Measurements from ENCODE around the gene FBN1.

The FBN1 gene

DNA sequence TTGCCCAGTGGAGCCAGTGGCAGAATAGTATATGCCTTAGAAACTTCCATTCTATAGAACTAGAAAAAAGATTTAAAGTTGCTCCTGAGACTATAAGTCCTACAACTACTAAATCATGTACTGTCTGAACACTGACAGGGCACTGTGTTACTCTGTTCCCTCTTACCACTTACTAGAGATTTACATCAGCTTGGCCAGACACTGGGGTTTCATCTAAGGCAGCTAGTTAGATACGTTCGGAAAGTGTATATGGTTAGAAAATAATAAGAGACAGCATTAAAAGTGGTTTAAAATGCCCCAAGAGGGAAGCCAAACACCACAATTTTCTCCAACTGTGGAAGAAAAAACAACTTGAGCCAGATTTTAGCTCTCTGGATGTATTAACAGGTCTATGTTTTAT lies 97.1 kb downstream of the FBN1 start:
- H3K23ac ChIP-seq (ENCODE audit: low read length in 2 of 2), result no peak overlapping the region
- no peak overlapping the region for H3K4me2 ChIP-seq (ENCODE audit: low read length, poor library complexity, severe bottlenecking)
- H3K9me3 ChIP-seq (ENCODE audit: control insufficient read depth, low read length), result no peaks in the 10 kb centered on the region
- H3K4ac ChIP-seq (ENCODE audit: low read depth in 1 of 2, low read length in 2 of 2), result no peak overlapping the region
- peak overlapping the region; percentile 65 for H3K9ac ChIP-seq (ENCODE audit: low read length)
- peak; percentile 38 for DNase-seq
- WGBS, result no CpG with 5 or more reads among the region's 2 CpGs
- peaks cover 3% of the 10 kb centered on the region for H3K4me1 ChIP-seq (ENCODE audit: control insufficient read depth, insufficient read depth, low read depth, low read length)
- H4K8ac ChIP-seq (ENCODE audit: low read length), result no peak overlapping the region
- no peak overlapping the region for H3K27ac ChIP-seq (ENCODE audit: low read length, poor library complexity, severe bottlenecking)
- H2BK12ac ChIP-seq (ENCODE audit: low read length in 2 of 2), result no peak overlapping the region
- no peak overlapping the region for H3K4me3 ChIP-seq (ENCODE audit: insufficient read depth in 1 of 2, low read depth in 1 of 2, low read length in 2 of 2)
- no peak overlapping the region for H3K18ac ChIP-seq (ENCODE audit: low read depth in 1 of 2, low read length in 2 of 2)
- H2AK5ac ChIP-seq (ENCODE audit: low read length, severe bottlenecking), result no peak overlapping the region
- no peaks in the 10 kb centered on the region for H3K27me3 ChIP-seq (ENCODE audit: control insufficient read depth in 1 of 2, insufficient read depth in 1 of 2, low read length in 2 of 2)
- H2BK15ac ChIP-seq (ENCODE audit: low read depth, poor library complexity, severe bottlenecking), result no peak overlapping the region
- peaks cover 30% of the 10 kb centered on the region for H3K79me1 ChIP-seq (replicated peaks; ENCODE audit: low read length, poor library complexity, severe bottlenecking)
- H2BK120ac ChIP-seq (ENCODE audit: low read depth, low read length), result no peak overlapping the region
- H4K91ac ChIP-seq (ENCODE audit: low read length), result no peak overlapping the region
- H3K36me3 ChIP-seq (ENCODE audit: control insufficient read depth in 1 of 2, insufficient read depth in 2 of 2, low read depth in 1 of 2, low read length in 2 of 2), result peaks cover 9 to 49% of the 10 kb centered on the region in 2 experiments
- H3K14ac ChIP-seq (ENCODE audit: low read length in 2 of 2), result no peak overlapping the region
- no peak overlapping the region for H2BK5ac ChIP-seq (ENCODE audit: low read depth, low read length, poor library complexity, severe bottlenecking)
- H2AFZ ChIP-seq (ENCODE audit: low read depth, low read length), result no peak overlapping the region

DNA sequence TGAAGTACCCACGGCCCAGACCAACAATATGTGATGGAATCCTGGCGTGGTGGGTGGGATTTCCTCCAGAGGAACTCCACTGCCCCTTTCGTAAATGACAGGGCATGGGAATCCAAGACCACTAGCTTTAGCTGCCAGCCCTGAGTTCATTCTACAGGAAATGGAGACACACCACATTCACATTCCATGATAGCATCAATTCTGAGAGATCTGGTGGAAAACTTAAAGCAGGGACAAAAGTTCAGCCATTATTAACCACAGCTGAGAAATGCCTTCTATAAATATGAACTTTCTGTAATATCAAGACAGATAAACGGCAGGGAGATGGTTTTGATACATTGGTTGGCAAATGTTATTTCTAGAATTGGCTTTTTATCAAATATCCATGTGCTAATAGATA lies 98.2 kb downstream of the FBN1 start:
- H4K8ac ChIP-seq (ENCODE audit: low read length), result peak overlapping the region; percentile 35
- no peak overlapping the region for H2BK120ac ChIP-seq (ENCODE audit: low read depth, low read length)
- H3K4me3 ChIP-seq (ENCODE audit: insufficient read depth in 1 of 2, low read depth in 1 of 2, low read length in 2 of 2), result no peak overlapping the region
- no peaks in the 10 kb centered on the region for H3K9me3 ChIP-seq (ENCODE audit: control insufficient read depth, low read length)
- H3K79me1 ChIP-seq (replicated peaks; ENCODE audit: low read length, poor library complexity, severe bottlenecking), result peaks cover 31% of the 10 kb centered on the region
- H3K27ac ChIP-seq (ENCODE audit: low read length, poor library complexity, severe bottlenecking), result peak overlapping the region; percentile 38
- no peak overlapping the region for H2BK15ac ChIP-seq (ENCODE audit: low read depth, poor library complexity, severe bottlenecking)
- no peak overlapping the region for H2BK5ac ChIP-seq (ENCODE audit: low read depth, low read length, poor library complexity, severe bottlenecking)
- DNase-seq, result peak; percentile 88
- no peak overlapping the region for H2AFZ ChIP-seq (ENCODE audit: low read depth, low read length)
- no peak overlapping the region for H3K23ac ChIP-seq (ENCODE audit: low read length in 2 of 2)
- no peak overlapping the region for H3K14ac ChIP-seq (ENCODE audit: low read length in 2 of 2)
- H2BK12ac ChIP-seq (ENCODE audit: low read length in 2 of 2), result peak overlapping the region; percentile 83 to 99
- no peak overlapping the region for H3K4me2 ChIP-seq (ENCODE audit: low read length, poor library complexity, severe bottlenecking)
- H3K36me3 ChIP-seq (ENCODE audit: control insufficient read depth in 1 of 2, insufficient read depth in 2 of 2, low read depth in 1 of 2, low read length in 2 of 2), result peaks cover 9 to 56% of the 10 kb centered on the region in 2 experiments
- peaks cover 3% of the 10 kb centered on the region for H3K4me1 ChIP-seq (ENCODE audit: control insufficient read depth, insufficient read depth, low read depth, low read length)
- no peak overlapping the region for H4K91ac ChIP-seq (ENCODE audit: low read length)
- H3K9ac ChIP-seq (ENCODE audit: low read length), result peak overlapping the region; percentile 40
- WGBS, result 48% methylated on average over 3 of the region's 4 CpGs
- no peak overlapping the region for H2AK5ac ChIP-seq (ENCODE audit: low read length, severe bottlenecking)
- H3K18ac ChIP-seq (ENCODE audit: low read depth in 1 of 2, low read length in 2 of 2), result peak overlapping the region; percentile 64 to 70
- no peaks in the 10 kb centered on the region for H3K27me3 ChIP-seq (ENCODE audit: control insufficient read depth in 1 of 2, insufficient read depth in 1 of 2, low read length in 2 of 2)
- H3K4ac ChIP-seq (ENCODE audit: low read depth in 1 of 2, low read length in 2 of 2), result peak overlapping the region in 1 of 2 experiments; percentile 61

DNA sequence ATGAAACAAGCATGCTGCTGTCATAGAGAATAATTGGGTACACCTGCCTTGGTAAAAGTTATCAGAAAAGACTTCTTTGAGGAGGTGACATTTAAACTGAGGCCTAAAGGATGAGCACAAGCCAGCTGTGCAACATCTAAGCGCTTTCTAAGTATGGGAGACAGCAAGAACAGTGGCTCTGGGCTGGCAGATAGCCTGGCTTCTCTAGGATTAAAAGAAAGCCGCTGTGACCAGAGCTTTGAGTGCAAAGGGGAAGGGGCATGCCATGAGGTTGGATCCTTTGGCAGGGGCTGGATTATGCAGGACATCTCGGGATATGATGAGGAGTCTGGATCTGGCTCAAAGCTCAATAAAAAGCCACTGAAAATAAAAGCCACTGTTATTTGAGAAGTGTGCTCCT lies 99.2 kb downstream of the FBN1 start:
- Histone ChIP-seq H3K4me1 (ENCODE audit: control insufficient read depth, insufficient read depth, low read depth, low read length) (peaks cover 4% of the 10 kb centered on the region), H4K91ac (ENCODE audit: low read length) (peak overlapping the region; percentile 52), H4K8ac (ENCODE audit: low read length) (no peak overlapping the region), H2AK5ac (ENCODE audit: low read length, severe bottlenecking) (no peak overlapping the region), H2BK5ac (ENCODE audit: low read depth, low read length, poor library complexity, severe bottlenecking) (no peak overlapping the region), H2BK120ac (ENCODE audit: low read depth, low read length) (peak overlapping the region; percentile 27), H3K14ac (ENCODE audit: low read length in 2 of 2) (no peak overlapping the region), H3K9me3 (ENCODE audit: control insufficient read depth, low read length) (no peaks in the 10 kb centered on the region), H3K4ac (ENCODE audit: low read depth in 1 of 2, low read length in 2 of 2) (peak overlapping the region; percentile 6 to 11), H3K23ac (ENCODE audit: low read length in 2 of 2) (no peak overlapping the region), H3K79me1 (replicated peaks; ENCODE audit: low read length, poor library complexity, severe bottlenecking) (peaks cover 26% of the 10 kb centered on the region), H2BK15ac (ENCODE audit: low read depth, poor library complexity, severe bottlenecking) (no peak overlapping the region), H3K27me3 (ENCODE audit: control insufficient read depth in 1 of 2, insufficient read depth in 1 of 2, low read length in 2 of 2) (no peaks in the 10 kb centered on the region), H3K4me3 (ENCODE audit: insufficient read depth in 1 of 2, low read depth in 1 of 2, low read length in 2 of 2) (no peak overlapping the region), H3K36me3 (ENCODE audit: control insufficient read depth in 1 of 2, insufficient read depth in 2 of 2, low read depth in 1 of 2, low read length in 2 of 2) (peaks cover 9 to 51% of the 10 kb centered on the region in 2 experiments), H3K4me2 (ENCODE audit: low read length, poor library complexity, severe bottlenecking) (no peak overlapping the region), H3K9ac (ENCODE audit: low read length) (peak overlapping the region; percentile 40), H3K18ac (ENCODE audit: low read depth in 1 of 2, low read length in 2 of 2) (peak overlapping the region; percentile 73 to 79), H2BK12ac (ENCODE audit: low read length in 2 of 2) (peak overlapping the region; percentile 73 to 75), H3K27ac (ENCODE audit: low read length, poor library complexity, severe bottlenecking) (no peak overlapping the region), H2AFZ (ENCODE audit: low read depth, low read length) (no peak overlapping the region)
- 97% methylated on average over 3 of the region's 3 CpGs for WGBS
- no peak for DNase-seq

DNA sequence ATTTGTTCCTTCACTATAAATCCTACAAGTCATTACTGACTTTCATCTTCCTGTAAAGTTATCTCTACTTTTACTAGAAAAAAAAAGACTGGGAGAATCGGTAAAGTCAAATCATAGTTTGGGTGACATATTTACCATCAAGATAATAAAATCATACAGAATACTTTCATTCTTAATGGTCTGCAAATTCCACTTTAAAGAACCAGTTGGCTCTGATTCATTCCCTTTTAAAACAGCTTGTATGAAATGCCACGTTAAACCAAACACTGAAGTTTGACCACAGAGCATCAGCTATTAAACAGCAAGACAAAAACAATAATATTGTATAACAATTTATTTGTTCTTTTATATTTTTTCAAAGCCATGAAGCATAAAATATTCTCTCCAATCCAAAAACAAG lies 100.7 kb downstream of the FBN1 start:
- Histone ChIP-seq H3K4ac (ENCODE audit: low read depth in 1 of 2, low read length in 2 of 2) (no peak overlapping the region), H3K36me3 (ENCODE audit: control insufficient read depth in 1 of 2, insufficient read depth in 2 of 2, low read depth in 1 of 2, low read length in 2 of 2) (peaks cover 9 to 45% of the 10 kb centered on the region in 2 experiments), H4K91ac (ENCODE audit: low read length) (no peak overlapping the region), H2BK5ac (ENCODE audit: low read depth, low read length, poor library complexity, severe bottlenecking) (no peak overlapping the region), H3K27ac (ENCODE audit: low read length, poor library complexity, severe bottlenecking) (no peak overlapping the region), H2BK120ac (ENCODE audit: low read depth, low read length) (no peak overlapping the region), H3K79me1 (replicated peaks; ENCODE audit: low read length, poor library complexity, severe bottlenecking) (peaks cover 17% of the 10 kb centered on the region), H3K23ac (ENCODE audit: low read length in 2 of 2) (no peak overlapping the region), H3K14ac (ENCODE audit: low read length in 2 of 2) (no peak overlapping the region), H2AK5ac (ENCODE audit: low read length, severe bottlenecking) (no peak overlapping the region), H2AFZ (ENCODE audit: low read depth, low read length) (no peak overlapping the region), H3K18ac (ENCODE audit: low read depth in 1 of 2, low read length in 2 of 2) (no peak overlapping the region), H2BK12ac (ENCODE audit: low read length in 2 of 2) (no peak overlapping the region), H3K9ac (ENCODE audit: low read length) (peak overlapping the region; percentile 7), H3K27me3 (ENCODE audit: control insufficient read depth in 1 of 2, insufficient read depth in 1 of 2, low read length in 2 of 2) (no peaks in the 10 kb centered on the region), H4K8ac (ENCODE audit: low read length) (no peak overlapping the region), H3K4me3 (ENCODE audit: insufficient read depth in 1 of 2, low read depth in 1 of 2, low read length in 2 of 2) (no peak overlapping the region), H3K4me1 (ENCODE audit: control insufficient read depth, insufficient read depth, low read depth, low read length) (peaks cover 4% of the 10 kb centered on the region), H3K9me3 (ENCODE audit: control insufficient read depth, low read length) (no peaks in the 10 kb centered on the region), H2BK15ac (ENCODE audit: low read depth, poor library complexity, severe bottlenecking) (no peak overlapping the region), H3K4me2 (ENCODE audit: low read length, poor library complexity, severe bottlenecking) (no peak overlapping the region)
- WGBS, result no CpG with 5 or more reads among the region's 2 CpGs
- DNase-seq, result peak; percentile 46

All from mesenchymal stem cell (in vitro differentiated cells and primary cell).